ENCODE measurements around the gene GSTA4. TPM values are rescaled to one million over a fixed set of nuclear protein-coding genes. Genes with fewer than 3 reads are reported as not detected.

GSTA4 gene
- total and polyA plus RNA-seq, 2 experiments from 2014 or later = 19.3 to 29.9 TPM

DNA sequence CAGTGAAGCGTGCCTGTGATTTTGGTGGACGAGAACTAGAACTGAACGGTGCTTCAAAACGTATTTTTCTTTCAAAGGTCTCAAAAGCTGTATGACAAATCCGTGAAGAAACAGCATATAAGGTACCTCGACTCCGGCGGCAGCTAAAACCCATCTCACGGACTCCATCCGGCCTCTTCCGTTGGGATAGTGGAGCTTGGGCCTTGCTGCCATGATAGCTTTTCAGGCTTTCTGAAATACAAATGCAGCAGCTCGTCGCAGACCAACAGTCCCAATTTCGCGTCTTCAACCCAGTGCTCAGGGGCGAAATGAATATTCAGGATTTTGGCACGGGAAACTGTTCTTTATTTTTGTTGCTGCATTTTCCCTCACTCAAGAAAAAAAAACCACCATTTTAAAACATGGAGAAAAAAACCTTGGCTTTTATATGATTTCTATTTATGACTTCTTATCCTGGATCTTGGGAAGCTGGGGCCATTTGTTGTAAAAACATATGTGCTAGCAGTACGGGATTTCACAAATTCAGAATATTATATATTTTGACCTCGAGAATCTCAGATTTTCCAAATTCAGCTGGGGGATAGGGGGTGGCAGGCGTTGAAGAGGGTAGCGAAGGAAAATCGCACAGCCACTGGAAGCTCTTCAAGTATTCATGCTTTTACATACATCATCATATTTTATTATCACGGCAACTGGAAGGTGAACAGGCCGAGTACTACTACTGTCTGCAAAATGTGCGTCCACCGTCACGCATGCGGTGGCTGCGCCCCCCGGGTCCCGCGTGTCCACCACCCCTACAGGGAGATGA lies 849 bp downstream of the GSTA4 start (continued):
- TF ChIP-seq, protein P1, sequence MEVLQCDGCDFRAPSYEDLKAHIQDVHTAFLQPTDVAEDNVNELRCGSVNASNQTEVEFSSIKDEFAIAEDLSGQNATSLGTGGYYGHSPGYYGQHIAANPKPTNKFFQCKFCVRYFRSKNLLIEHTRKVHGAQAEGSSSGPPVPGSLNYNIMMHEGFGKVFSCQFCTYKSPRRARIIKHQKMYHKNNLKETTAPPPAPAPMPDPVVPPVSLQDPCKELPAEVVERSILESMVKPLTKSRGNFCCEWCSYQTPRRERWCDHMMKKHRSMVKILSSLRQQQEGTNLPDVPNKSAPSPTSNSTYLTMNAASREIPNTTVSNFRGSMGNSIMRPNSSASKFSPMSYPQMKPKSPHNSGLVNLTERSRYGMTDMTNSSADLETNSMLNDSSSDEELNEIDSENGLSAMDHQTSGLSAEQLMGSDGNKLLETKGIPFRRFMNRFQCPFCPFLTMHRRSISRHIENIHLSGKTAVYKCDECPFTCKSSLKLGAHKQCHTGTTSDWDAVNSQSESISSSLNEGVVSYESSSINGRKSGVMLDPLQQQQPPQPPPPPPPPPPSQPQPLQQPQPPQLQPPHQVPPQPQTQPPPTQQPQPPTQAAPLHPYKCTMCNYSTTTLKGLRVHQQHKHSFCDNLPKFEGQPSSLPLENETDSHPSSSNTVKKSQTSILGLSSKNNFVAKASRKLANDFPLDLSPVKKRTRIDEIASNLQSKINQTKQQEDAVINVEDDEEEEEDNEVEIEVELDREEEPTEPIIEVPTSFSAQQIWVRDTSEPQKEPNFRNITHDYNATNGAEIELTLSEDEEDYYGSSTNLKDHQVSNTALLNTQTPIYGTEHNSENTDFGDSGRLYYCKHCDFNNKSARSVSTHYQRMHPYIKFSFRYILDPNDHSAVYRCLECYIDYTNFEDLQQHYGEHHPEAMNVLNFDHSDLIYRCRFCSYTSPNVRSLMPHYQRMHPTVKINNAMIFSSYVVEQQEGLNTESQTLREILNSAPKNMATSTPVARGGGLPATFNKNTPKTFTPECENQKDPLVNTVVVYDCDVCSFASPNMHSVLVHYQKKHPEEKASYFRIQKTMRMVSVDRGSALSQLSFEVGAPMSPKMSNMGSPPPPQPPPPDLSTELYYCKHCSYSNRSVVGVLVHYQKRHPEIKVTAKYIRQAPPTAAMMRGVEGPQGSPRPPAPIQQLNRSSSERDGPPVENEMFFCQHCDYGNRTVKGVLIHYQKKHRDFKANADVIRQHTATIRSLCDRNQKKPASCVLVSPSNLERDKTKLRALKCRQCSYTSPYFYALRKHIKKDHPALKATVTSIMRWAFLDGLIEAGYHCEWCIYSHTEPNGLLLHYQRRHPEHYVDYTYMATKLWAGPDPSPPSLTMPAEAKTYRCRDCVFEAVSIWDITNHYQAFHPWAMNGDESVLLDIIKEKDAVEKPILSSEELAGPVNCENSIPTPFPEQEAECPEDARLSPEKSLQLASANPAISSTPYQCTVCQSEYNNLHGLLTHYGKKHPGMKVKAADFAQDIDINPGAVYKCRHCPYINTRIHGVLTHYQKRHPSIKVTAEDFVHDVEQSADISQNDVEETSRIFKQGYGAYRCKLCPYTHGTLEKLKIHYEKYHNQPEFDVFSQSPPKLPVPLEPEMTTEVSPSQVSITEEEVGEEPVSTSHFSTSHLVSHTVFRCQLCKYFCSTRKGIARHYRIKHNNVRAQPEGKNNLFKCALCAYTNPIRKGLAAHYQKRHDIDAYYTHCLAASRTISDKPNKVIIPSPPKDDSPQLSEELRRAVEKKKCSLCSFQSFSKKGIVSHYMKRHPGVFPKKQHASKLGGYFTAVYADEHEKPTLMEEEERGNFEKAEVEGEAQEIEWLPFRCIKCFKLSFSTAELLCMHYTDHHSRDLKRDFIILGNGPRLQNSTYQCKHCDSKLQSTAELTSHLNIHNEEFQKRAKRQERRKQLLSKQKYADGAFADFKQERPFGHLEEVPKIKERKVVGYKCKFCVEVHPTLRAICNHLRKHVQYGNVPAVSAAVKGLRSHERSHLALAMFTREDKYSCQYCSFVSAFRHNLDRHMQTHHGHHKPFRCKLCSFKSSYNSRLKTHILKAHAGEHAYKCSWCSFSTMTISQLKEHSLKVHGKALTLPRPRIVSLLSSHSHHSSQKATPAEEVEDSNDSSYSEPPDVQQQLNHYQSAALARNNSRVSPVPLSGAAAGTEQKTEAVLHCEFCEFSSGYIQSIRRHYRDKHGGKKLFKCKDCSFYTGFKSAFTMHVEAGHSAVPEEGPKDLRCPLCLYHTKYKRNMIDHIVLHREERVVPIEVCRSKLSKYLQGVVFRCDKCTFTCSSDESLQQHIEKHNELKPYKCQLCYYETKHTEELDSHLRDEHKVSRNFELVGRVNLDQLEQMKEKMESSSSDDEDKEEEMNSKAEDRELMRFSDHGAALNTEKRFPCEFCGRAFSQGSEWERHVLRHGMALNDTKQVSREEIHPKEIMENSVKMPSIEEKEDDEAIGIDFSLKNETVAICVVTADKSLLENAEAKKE (CRISPR knock-in tag; IDR thresholded peaks at IDR 0.05) = no peak
- TF ChIP-seq NANOG (IDR thresholded peaks at IDR 0.05; ENCODE audit: borderline replicate concordance) (no peak), ZNF114 (CRISPR knock-in tag; IDR thresholded peaks at IDR 0.05) (no peak), ZNF331 (CRISPR knock-in tag; IDR thresholded peaks at IDR 0.05; ENCODE audit: low read depth) (no peak)
- TF ChIP-seq, protein P2, sequence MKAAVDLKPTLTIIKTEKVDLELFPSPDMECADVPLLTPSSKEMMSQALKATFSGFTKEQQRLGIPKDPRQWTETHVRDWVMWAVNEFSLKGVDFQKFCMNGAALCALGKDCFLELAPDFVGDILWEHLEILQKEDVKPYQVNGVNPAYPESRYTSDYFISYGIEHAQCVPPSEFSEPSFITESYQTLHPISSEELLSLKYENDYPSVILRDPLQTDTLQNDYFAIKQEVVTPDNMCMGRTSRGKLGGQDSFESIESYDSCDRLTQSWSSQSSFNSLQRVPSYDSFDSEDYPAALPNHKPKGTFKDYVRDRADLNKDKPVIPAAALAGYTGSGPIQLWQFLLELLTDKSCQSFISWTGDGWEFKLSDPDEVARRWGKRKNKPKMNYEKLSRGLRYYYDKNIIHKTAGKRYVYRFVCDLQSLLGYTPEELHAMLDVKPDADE (IDR thresholded peaks at IDR 0.05) = no peak
